ENCODE measurements around the gene PCBP2.
"Not testable (repeated sequence)": the region's sequence is repeated elsewhere in the genome, so short reads cannot be mapped to it uniquely, and the experiment has no call there.

Gene PCBP2

DNA sequence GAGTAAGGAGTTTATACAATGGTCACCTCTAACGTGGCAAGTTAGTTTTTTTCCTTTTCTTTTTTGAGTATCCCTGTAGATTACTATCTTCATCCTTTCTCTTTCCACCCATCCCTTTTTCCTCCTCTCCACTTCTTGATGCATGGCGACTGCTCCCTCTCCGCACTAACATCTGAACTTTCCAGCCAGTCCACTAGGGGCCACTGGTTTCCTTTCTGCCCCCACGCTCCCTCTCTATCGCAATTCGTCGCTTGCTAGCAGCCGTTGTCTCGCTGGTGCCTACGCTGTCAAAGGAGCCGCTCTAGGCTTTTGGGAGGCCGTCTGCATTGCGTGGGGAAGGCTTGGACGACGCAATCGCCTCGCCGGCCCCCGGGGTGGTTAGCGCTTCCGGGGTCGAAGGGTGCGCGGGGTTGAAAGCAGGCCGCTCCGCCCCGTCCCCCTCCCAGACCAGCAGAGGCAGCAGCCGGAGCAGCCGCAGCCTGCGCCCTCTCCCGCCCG is at the start of gene PCBP2:
TSS of gene PCBP2 (plus strand) at position 442 of the 498 bp plus-strand sequence. CDS start 2,699 bp downstream, outside the sequence.
- DNase-seq = peak; percentile 99

- not testable (repeated sequence) for DNase-seq
Observed at GRCh38 chr12:53402351-53402750, 49.6 kb upstream of the PCBP2 start.

DNA sequence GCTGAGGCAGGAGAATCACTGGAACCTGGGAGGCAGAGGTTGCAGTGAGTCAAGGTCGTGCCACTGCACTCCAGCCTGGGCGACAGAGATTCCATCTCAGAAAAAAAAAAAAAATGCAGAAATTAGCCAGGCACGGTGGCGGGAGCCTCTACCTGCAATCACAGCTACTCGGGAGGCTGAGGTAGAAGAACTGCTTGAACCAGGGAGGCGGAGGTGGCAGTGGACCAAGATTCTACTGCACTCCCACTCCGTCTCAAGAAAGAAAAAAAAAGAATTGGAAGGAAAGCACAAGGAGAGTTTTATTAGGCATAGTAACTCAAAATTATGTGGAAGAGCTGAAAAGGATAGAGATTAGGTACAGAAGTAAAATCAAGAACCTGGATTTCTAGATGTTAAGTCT is 49.0 kb upstream of the PCBP2 start:
- no peak for DNase-seq

GRCh38 chr12:53410951-53411350 is 41.0 kb upstream of the PCBP2 start:
- no peak for DNase-seq

DNA sequence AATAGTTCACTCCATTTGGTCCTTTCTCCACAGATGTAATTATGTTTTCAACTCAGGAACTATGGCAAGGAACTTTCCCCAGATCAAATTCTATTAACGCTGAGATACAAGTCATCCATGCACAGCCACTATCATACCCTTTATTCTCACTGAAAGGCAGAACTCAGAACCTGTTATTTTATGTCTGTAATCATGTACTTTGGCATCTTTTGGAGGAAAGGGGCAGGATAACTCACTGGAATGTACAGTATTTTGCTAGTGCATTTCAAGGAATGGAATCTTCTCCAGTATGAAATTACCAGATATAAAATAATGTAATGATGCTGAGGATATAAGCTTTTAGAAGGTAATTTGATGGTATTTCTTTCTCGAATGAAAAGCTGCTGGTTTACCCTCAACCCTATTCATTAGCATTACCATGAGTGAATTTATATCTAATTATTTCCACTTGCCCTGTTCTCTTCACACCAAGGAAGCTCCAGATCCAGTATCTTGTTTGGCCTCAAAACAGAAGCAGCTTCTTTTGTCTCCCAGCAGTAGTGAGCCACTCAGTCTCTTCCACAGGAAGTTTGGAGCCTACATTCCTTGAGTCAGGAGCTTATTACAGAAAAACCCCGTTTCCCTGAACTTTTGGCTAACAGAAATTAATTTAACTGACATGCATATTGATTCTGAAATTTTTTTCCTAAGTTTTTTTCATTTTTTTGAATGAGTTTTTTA is 38.3 kb upstream of the PCBP2 start:
- DNase-seq = no peak

- DNase-seq = no peak
Observed at GRCh38 chr12:53414756-53415417, 37.0 kb upstream of the PCBP2 start.

GRCh38 chr12:53415752-53416389 is 36.0 kb upstream of the PCBP2 start:
- DNase-seq = not testable (repeated sequence)

DNA sequence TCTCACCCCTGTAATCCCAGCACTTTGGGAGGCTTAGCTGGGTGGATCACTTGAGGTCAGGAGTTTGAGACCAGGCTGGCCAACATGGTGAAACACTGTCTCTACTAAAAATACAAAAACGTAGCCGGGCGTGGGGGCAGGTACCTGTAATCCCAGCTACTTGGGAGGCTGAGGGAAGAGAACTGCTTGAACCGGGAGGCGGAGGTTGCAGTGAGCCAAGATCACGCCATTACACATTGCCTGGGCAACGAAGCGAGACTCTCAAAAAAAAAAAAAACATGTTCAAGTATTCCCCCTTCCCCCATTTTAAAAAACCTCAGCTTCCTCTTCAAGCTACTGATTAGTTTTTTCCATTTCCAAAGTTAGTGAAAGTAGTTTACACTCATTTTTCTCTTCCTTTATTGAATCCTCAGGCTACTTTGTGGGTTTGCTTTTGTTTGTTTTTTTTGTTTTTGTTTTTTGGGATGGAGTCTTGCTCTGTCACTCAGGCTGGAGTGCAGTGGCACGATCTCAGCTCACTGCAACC is 34.5 kb upstream of the PCBP2 start:
- DNase-seq = peak; percentile 14

GRCh38 chr12:53418221-53418620 is 33.7 kb upstream of the PCBP2 start:
- DNase-seq = no peak

DNA sequence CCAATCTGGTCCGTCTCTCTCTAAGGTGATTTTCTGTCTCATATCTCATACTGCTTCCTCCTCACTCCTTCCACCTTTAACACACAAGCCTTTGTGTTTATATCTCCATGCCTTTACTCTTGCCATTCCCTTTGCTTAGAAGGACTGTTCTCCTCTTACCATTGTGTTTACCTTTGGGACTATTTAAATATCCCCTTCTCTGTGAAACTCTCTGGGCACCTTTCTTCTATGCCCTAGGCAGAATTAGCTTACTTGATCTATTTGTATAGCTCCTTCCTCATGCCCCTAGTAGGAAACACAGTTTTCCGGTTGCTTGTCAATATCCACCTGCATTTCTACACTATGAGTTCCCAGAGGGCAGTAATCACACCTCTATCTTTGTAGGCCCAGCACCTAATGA is 32.1 kb upstream of the PCBP2 start:
- DNase-seq = no peak

- DNase-seq = not testable (repeated sequence)
Observed at GRCh38 chr12:53422247-53422646, 29.7 kb upstream of the PCBP2 start.

- DNase-seq = no peak
Observed at GRCh38 chr12:53423597-53423996, 28.3 kb upstream of the PCBP2 start, which contains the start of gene AMHR2. TSS of gene AMHR2 (plus strand) at chr12:53423855. CDS start at chr12:53423935, 80 bp downstream.

DNA sequence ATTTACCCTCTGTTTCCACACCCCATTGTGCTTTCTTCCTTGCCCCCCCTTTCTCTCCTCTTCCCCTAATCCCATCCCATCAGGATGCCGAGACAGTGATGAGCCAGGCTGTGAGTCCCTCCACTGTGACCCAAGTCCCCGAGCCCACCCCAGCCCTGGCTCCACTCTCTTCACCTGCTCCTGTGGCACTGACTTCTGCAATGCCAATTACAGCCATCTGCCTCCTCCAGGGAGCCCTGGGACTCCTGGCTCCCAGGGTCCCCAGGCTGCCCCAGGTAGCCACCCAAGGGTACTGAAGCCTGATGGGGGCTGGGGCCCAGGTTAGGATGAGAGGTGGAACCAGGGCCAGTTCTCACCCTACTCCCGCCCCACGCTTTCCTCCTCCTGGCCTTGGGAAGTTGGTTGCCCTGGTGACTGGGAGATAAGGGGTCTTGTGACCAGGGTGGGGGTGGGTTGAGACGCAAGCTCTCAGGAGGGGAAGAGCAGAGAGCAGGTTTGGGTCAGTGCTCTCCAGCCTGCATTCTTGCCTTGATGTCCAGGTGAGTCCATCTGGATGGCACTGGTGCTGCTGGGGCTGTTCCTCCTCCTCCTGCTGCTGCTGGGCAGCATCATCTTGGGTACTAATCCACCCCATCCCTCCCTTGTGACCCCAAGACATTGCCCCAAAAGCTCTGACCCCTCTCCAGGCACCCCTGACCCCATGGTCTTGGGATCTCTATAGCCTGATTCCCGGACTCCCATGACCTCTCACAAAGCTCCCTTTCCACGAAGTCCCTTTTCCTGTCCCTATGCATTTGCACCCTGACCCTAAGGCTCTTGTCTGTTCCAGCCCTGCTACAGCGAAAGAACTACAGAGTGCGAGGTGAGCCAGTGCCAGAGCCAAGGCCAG is 27.0 kb upstream of the PCBP2 start:
- no peak for DNase-seq

GRCh38 chr12:53425515-53426150 is 26.3 kb upstream of the PCBP2 start:
- no peak for DNase-seq

DNA sequence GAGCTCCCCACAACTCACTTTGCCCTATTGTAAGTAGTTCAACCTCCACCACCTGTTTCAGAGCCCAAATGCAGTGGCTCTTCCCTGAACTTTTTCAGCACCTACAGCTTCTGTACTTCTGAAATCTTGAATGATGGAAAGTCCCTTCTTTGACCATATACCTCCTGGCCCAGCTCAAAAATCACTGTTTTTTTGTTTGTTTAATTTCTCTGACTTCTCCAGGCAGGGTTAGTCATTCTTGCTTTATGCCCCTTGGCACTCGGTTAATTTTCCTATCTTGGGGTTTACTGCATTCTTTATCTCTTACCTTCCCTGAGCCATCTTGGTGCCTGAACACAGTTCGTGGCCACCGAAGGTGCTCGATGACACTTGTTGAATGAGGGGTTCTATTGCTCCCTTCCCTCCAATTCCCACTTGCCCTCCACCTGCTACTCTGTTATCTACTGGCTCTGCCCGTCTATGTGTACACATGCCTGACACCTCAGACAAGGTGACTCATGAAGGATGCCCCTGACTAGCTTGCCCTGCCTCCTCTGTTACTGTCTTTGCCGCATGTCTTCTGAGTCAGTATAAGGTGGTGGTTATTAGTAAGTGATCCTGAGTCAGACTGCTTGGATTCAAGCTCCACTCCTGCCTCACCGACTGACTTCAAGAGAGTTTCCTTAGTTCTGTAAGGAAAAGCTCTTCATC is 23.9 kb upstream of the PCBP2 start:
- DNase-seq = no peak

DNA sequence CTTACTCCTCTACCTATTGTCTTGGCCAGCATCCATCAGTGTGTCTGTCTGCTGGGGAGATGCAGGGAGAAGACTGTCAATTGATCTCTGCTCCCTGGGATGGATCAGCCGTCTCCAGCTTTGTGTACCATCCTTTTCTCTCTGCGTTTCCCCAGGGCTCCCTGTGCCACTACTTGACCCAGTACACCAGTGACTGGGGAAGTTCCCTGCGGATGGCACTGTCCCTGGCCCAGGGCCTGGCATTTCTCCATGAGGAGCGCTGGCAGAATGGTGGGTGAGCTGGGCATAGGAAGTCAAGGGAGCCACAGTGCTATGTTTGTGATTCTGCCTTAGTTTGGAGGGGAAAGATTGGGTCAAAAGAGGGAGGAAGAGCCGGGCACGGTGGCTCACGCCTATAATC is 23.2 kb upstream of the PCBP2 start:
- no peak for DNase-seq

DNA sequence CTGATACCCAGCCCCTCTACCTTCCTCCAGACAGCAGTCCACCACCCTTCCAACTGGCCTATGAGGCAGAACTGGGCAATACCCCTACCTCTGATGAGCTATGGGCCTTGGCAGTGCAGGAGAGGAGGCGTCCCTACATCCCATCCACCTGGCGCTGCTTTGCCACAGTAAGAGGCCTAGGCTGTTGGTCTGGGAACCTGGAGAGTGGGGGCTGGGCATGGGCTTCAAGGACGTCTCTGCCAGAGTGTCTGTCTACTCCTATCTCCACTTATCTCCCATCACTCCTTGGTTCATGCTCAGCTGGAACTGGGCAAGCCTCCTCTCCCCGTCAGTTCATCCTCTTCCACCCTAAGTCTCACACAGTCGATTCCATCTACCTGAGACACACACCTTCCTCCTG is 21.8 kb upstream of the PCBP2 start:
- DNase-seq = no peak

DNA sequence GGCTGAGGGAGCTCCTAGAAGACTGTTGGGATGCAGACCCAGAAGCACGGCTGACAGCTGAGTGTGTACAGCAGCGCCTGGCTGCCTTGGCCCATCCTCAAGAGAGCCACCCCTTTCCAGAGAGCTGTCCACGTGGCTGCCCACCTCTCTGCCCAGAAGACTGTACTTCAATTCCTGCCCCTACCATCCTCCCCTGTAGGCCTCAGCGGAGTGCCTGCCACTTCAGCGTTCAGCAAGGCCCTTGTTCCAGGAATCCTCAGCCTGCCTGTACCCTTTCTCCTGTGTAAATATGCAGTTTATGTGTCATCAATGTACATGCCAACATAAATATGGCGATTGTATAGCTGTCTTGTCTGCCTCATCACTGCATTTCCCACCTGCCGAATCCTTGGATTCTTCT is 20.7 kb upstream of the PCBP2 start:
- no peak for DNase-seq

DNA sequence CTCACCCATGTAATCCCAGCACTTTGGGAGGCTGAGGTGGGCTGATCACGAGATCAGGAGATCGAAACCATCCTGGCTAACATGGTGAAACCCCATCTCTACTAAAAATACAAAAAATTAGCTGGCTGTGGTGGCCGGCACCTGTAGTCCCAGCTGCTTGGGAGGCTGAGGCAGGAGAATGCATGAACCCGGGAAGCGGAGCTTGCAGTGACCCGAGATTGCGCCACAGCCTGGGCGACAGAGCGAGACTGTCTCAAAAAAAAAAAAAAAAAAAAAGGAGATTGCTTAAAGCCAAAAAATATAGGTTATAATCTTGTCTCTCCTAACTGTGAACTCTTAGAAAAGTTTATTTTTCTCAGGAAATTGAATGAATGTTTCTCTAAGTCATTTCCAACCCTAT is 16.6 kb upstream of the PCBP2 start:
- DNase-seq = not testable (repeated sequence)

GRCh38 chr12:53439582-53439981 is 12.3 kb upstream of the PCBP2 start:
- not testable (repeated sequence) for DNase-seq
